HL-60 (cell line): ENCODE measurements around the gene TMEM201.
A peak's percentile ranks its signal among the peaks of the same experiment; 100 is the strongest.

Source experiments
- CTCF ChIP-seq: IDR thresholded peaks from one replicate; pipeline ENCODE4 v1.5.1; 2011; ENCODE audit warnings: low read length, control low read depth, inconsistent platforms; ENCODE audit not compliant: insufficient read depth
- POLR2AphosphoS5 ChIP-seq: IDR thresholded peaks from 2 replicates; pipeline ENCODE4 v1.6.1; 2012; ENCODE audit warnings: low read depth
- SPI1 ChIP-seq: IDR thresholded peaks from 2 replicates; pipeline ENCODE4 v1.6.1; 2012; ENCODE audit warnings: low read depth, mild to moderate bottlenecking, borderline replicate concordance
- TF ChIP-seq, protein P1 (sequence below): IDR thresholded peaks from 2 replicates; pipeline ENCODE4 v1.6.1; 2012; ENCODE audit warnings: low read depth; ENCODE audit not compliant: insufficient replicate concordance

- TF ChIP-seq CTCF (peak; percentile 58), POLR2AphosphoS5 (no peak), SPI1 (no peak)
- TF ChIP-seq, protein P1, sequence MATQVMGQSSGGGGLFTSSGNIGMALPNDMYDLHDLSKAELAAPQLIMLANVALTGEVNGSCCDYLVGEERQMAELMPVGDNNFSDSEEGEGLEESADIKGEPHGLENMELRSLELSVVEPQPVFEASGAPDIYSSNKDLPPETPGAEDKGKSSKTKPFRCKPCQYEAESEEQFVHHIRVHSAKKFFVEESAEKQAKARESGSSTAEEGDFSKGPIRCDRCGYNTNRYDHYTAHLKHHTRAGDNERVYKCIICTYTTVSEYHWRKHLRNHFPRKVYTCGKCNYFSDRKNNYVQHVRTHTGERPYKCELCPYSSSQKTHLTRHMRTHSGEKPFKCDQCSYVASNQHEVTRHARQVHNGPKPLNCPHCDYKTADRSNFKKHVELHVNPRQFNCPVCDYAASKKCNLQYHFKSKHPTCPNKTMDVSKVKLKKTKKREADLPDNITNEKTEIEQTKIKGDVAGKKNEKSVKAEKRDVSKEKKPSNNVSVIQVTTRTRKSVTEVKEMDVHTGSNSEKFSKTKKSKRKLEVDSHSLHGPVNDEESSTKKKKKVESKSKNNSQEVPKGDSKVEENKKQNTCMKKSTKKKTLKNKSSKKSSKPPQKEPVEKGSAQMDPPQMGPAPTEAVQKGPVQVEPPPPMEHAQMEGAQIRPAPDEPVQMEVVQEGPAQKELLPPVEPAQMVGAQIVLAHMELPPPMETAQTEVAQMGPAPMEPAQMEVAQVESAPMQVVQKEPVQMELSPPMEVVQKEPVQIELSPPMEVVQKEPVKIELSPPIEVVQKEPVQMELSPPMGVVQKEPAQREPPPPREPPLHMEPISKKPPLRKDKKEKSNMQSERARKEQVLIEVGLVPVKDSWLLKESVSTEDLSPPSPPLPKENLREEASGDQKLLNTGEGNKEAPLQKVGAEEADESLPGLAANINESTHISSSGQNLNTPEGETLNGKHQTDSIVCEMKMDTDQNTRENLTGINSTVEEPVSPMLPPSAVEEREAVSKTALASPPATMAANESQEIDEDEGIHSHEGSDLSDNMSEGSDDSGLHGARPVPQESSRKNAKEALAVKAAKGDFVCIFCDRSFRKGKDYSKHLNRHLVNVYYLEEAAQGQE, result no peak
Observed at GRCh38 chr1:9588551-9589143, at the start of gene TMEM201.
